Epithelial cell of prostate (primary cell): ENCODE results near the gene GPRC5B.
A peak's percentile ranks its signal among the peaks of the same experiment; 100 is the strongest.

Experiments
- DNase-seq: peaks from one replicate; pipeline ENCODE4 v3.0.0-alpha.2; 2011; ENCODE audit warnings: low read depth, low spot score
- H3K27ac ChIP-seq: fragments of 450-650 bp; 2 replicates; pipeline ENCODE4 v1.5.1; 2017; ENCODE audit warnings: mild to moderate bottlenecking

The GPRC5B gene

GRCh38 chr16:19824216-19824615 lies 60.4 kb downstream of the GPRC5B start:
- H3K27ac ChIP-seq, result no peak overlapping the region
- DNase-seq, result no peak

GRCh38 chr16:19823322-19823721 lies 61.3 kb downstream of the GPRC5B start:
- H3K27ac ChIP-seq, result no peak overlapping the region
- no peak for DNase-seq

DNA sequence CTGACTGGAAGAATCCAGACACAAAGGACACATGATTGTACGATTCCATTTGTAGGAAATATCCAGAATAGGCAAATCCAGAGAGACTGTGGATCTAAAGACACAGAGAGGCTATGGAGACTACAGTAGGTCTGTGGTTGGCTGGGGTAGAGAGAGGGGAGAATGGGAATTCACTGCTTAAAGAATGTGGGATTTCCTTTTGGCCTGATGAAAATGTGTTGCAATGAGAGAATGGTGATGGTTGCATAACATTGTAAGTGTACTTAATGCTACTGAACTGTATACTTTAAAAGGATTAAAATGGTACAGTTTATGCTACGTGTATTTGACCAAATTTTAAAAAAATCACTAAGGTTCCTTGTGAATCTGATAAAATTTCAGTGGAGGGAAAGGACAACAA lies 62.1 kb downstream of the GPRC5B start:
- H3K27ac ChIP-seq, result no peak overlapping the region
- no peak for DNase-seq

- no peak for DNase-seq
- no peak overlapping the region for H3K27ac ChIP-seq
These were observed 66.8 kb downstream of the GPRC5B start for GRCh38 chr16:19817875-19818274.

- no peak overlapping the region for H3K27ac ChIP-seq
- no peak for DNase-seq
These were observed 67.5 kb downstream of the GPRC5B start for GRCh38 chr16:19817122-19817521.

GRCh38 chr16:19815418-19815817 lies 69.2 kb downstream of the GPRC5B start:
- H3K27ac ChIP-seq, result no peak overlapping the region
- DNase-seq, result no peak

GRCh38 chr16:19812986-19813385 lies 71.7 kb downstream of the GPRC5B start:
- no peak overlapping the region for H3K27ac ChIP-seq
- DNase-seq, result no peak

DNA sequence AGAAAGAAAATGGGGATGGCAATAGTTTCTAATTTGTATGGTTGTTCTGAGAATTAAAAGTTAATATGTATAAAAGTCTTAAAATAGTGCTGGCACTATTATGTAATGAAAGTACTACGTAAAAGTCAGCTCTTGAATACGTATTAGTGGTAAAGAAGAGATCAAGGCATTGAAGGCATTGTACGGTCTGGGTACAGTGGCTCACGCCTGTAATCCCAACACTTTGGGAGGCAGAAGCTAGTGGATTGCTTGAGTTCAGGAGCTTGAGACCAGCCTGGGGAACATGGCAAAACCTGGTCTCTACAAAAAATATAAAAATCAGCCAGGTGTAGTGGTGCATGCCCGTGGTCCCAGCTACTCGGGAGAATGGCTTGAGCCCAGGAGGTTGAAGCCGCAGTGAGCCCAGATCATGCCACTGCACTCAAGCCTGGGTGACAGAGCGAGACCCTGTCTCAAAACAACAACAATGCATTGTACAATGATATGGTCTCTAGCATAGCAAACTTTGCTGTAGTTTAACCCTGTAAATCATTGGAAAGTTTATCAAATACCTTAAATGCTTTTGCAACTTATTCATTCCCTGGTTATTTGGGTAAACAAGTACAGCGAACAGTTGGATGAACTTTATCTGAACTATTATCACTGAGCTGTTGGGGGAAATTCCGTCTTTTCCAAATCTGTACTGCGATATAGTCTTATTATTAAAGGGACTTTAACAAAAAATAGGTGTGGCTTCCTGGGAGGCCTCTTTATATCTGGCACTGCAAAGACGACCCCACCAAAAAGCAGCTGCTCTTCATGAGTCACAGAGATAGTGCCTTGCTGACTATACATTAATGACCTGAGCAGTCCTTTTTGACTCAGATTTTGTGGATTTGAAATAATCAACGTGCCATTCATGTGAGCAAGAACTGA lies 73.6 kb downstream of the GPRC5B start:
- DNase-seq, result no peak
- H3K27ac ChIP-seq, result no peak overlapping the region

GRCh38 chr16:19809693-19810092 lies 75.0 kb downstream of the GPRC5B start:
- no peak overlapping the region for H3K27ac ChIP-seq
- DNase-seq, result no peak

- no peak for DNase-seq
- no peak overlapping the region for H3K27ac ChIP-seq
These were observed 75.5 kb downstream of the GPRC5B start for GRCh38 chr16:19809121-19809635.

GRCh38 chr16:19808061-19808641 lies 76.5 kb downstream of the GPRC5B start:
- peak overlapping the region; percentile 5 for H3K27ac ChIP-seq
- no peak for DNase-seq
